H1 (cell line): ENCODE measurements around the gene SMG9. TPM values are rescaled to one million over a fixed set of nuclear protein-coding genes. Genes with fewer than 3 reads are reported as not detected.

Experiments used
- CTCF ChIA-PET: fragments of 300-600 bp; sonication (Branson Sonifier 250); formaldehyde crosslinking; loops from one replicate; lab custom pipeline; 2021; ENCODE audit not compliant: partially characterized antibody; lab: Charles Lee
- POLR2A ChIA-PET: fragments of 300-600 bp; sonication (Branson Sonifier 250); formaldehyde crosslinking; loops from one replicate; lab custom pipeline; 2021; ENCODE audit warnings: inconsistent platforms; ENCODE audit not compliant: partially characterized antibody; lab: Charles Lee
- DNase-seq, 2 experiments: peaks; one replicate each; pipeline versions ENCODE4 v3.0.0 to v3.0.0-alpha.2; 2010 to 2022; ENCODE audit warnings: low spot score in 2 of 2, low read depth in 1 of 2, mixed read lengths in 1 of 2
- FAIRE-seq: peaks from 2 replicates; lab custom pipeline; 2011; peaks lifted over from hg19 to GRCh38; lab: Jason Lieb, UNC
- H2AFZ ChIP-seq: 2 replicates; pipeline ENCODE4 v1.8.1; 2012; ENCODE audit warnings: low read length, inconsistent platforms
- H2AK5ac ChIP-seq: 2 replicates; pipeline ENCODE4 v1.6.1; 2013; ENCODE audit warnings: low read depth, low read length
- H2BK120ac ChIP-seq: replicated peaks from 2 replicates; pipeline ENCODE3; 2013; ENCODE audit warnings: low read depth, low read length, inconsistent platforms
- H2BK12ac ChIP-seq: 2 replicates; pipeline ENCODE4 v1.6.1; 2013; ENCODE audit warnings: low read depth, low read length
- H2BK15ac ChIP-seq: 2 replicates; pipeline ENCODE4 v1.6.1; 2013; ENCODE audit warnings: low read length
- H2BK20ac ChIP-seq: 2 replicates; pipeline ENCODE4 v1.6.1; 2013; ENCODE audit warnings: low read length
- H2BK5ac ChIP-seq: 2 replicates; pipeline ENCODE4 v1.6.1; 2013; ENCODE audit warnings: low read depth, low read length
- H3K14ac ChIP-seq: 2 replicates; pipeline ENCODE4 v1.6.1; 2013; ENCODE audit warnings: inconsistent platforms; ENCODE audit not compliant: insufficient read length
- H3K18ac ChIP-seq: 2 replicates; pipeline ENCODE4 v1.6.1; 2013; ENCODE audit warnings: low read length; ENCODE audit errors: extremely low read depth
- H3K23ac ChIP-seq: 2 replicates; pipeline ENCODE4 v1.6.1; 2013; ENCODE audit warnings: inconsistent platforms; ENCODE audit not compliant: insufficient read length
- H3K23me2 ChIP-seq: 2 replicates; pipeline ENCODE4 v1.6.1; 2013; ENCODE audit warnings: low read depth, low read length
- H3K27ac ChIP-seq: 2 replicates; pipeline ENCODE4 v1.6.1; 2011; ENCODE audit warnings: low read depth, low read length, inconsistent platforms
- H3K27me3 ChIP-seq, 4 experiments: replicated peaks in 1 of 4; 1 replicate in 1 of 4; 2 replicates in 3 of 4; pipeline versions ENCODE4 v1.6.1 to v1.8.1; 2011 to 2013; ENCODE audit warnings: low read length in 3 of 4, mild to moderate bottlenecking in 3 of 4, inconsistent platforms in 2 of 4, mixed read lengths in 2 of 4, moderate library complexity in 1 of 4; ENCODE audit not compliant: control insufficient read depth in 3 of 4, insufficient read depth in 3 of 4; ENCODE audit errors: extremely low read depth in 1 of 4
- H3K36me3 ChIP-seq, 4 experiments: 2 replicates each; pipeline versions ENCODE4 v1.6.1 to v1.8.1; 2011 to 2013; ENCODE audit warnings: mild to moderate bottlenecking in 4 of 4, low read length in 3 of 4, moderate library complexity in 2 of 4, control low read depth in 1 of 4, inconsistent platforms in 1 of 4; ENCODE audit not compliant: insufficient read depth in 4 of 4, control insufficient read depth in 2 of 4
- H3K4ac ChIP-seq: replicated peaks from 2 replicates; pipeline ENCODE3; 2013; ENCODE audit warnings: low read length, low read depth, mixed read lengths, inconsistent platforms; ENCODE audit not compliant: insufficient read length
- H3K4me1 ChIP-seq, 4 experiments: replicated peaks in 1 of 4; 1 replicate in 1 of 4; 2 replicates in 3 of 4; pipeline versions ENCODE4 v1.6.1 to v1.8.1; 2011 to 2013; ENCODE audit warnings: low read length in 3 of 4, inconsistent platforms in 2 of 4, mixed read lengths in 1 of 4; ENCODE audit not compliant: insufficient read depth in 4 of 4, control insufficient read depth in 3 of 4
- H3K4me2 ChIP-seq, 2 experiments: 2 replicates each; pipeline versions ENCODE4 v1.6.1 to v1.8.1; 2011 to 2013; ENCODE audit warnings: low read depth in 2 of 2, low read length in 2 of 2, control low read depth in 1 of 2, inconsistent platforms in 1 of 2, mild to moderate bottlenecking in 1 of 2; ENCODE audit not compliant: insufficient read depth in 1 of 2
- H3K4me3 ChIP-seq, 4 experiments: fragments of 200-600, 300-600 bp in 1 of 4; sonication (generic), shearing (Covaris generic), sonication (Bioruptor Twin) in 1 of 4; 2 replicates each; pipeline versions ENCODE4 v1.5.1 to v1.8.1; 2011 to 2016; ENCODE audit warnings: low read length in 4 of 4, low read depth in 3 of 4, control low read depth in 2 of 4, inconsistent platforms in 2 of 4, mild to moderate bottlenecking in 2 of 4, mixed read lengths in 1 of 4, moderate library complexity in 1 of 4; ENCODE audit not compliant: insufficient read depth in 2 of 4; ENCODE audit errors: extremely low read depth in 1 of 4
- H3K56ac ChIP-seq: replicated peaks from 2 replicates; pipeline ENCODE3; 2013; ENCODE audit warnings: low read depth, mild to moderate bottlenecking, mixed read lengths, low read length, inconsistent platforms; ENCODE audit not compliant: insufficient read length
- H3K79me1 ChIP-seq: 2 replicates; pipeline ENCODE4 v1.6.1; 2013; ENCODE audit warnings: low read depth, low read length, control low read depth
- H3K79me2 ChIP-seq, 2 experiments: 2 replicates each; pipeline versions ENCODE4 v1.6.1 to v1.8.1; 2012 to 2013; ENCODE audit warnings: low read length in 2 of 2, mild to moderate bottlenecking in 2 of 2, inconsistent platforms in 1 of 2; ENCODE audit not compliant: insufficient read depth in 2 of 2, control insufficient read depth in 1 of 2
- H3K9ac ChIP-seq, 4 experiments: replicated peaks in 1 of 4; 1 replicate in 1 of 4; 2 replicates in 3 of 4; pipeline versions ENCODE4 v1.6.1 to v1.8.1; 2011 to 2013; ENCODE audit warnings: low read depth in 3 of 4, low read length in 3 of 4, control low read depth in 2 of 4, mild to moderate bottlenecking in 2 of 4, moderate library complexity in 2 of 4, inconsistent platforms in 1 of 4; ENCODE audit errors: extremely low read depth in 1 of 4
- H3K9me3 ChIP-seq, 2 experiments: 2 replicates each; pipeline versions ENCODE4 v1.6.1 to v1.8.1; 2012 to 2013; ENCODE audit warnings: mild to moderate bottlenecking in 2 of 2, moderate library complexity in 2 of 2, control low read depth in 1 of 2, inconsistent platforms in 1 of 2, low read depth in 1 of 2, low read length in 1 of 2, mixed read lengths in 1 of 2; ENCODE audit not compliant: insufficient read depth in 2 of 2
- H4K20me1 ChIP-seq, 2 experiments: replicated peaks in 1 of 2; 2 replicates each; pipeline versions ENCODE3 to v1.8.1; 2011 to 2013; ENCODE audit warnings: inconsistent platforms in 2 of 2, low read length in 2 of 2, mild to moderate bottlenecking in 1 of 2; ENCODE audit not compliant: insufficient read depth in 2 of 2, control insufficient read depth in 1 of 2
- H4K5ac ChIP-seq: 2 replicates; pipeline ENCODE4 v1.6.1; 2013; ENCODE audit warnings: low read length, low read depth, mixed read lengths, inconsistent platforms; ENCODE audit not compliant: insufficient read length
- H4K8ac ChIP-seq: 2 replicates; pipeline ENCODE4 v1.8.0; 2013; ENCODE audit warnings: mild to moderate bottlenecking, moderate library complexity, low read length, inconsistent platforms; ENCODE audit not compliant: insufficient read depth; ENCODE audit errors: extremely low read depth
- H4K91ac ChIP-seq: replicated peaks from 2 replicates; pipeline ENCODE3; 2013; ENCODE audit warnings: low read length, mixed read lengths, inconsistent platforms; ENCODE audit not compliant: insufficient read length
- ASH2L ChIP-seq: fragments of 200-600, 300-600 bp; sonication (generic); IDR thresholded peaks from one replicate; pipeline ENCODE4 v1.7.1; 2017; ENCODE audit warnings: low read length
- CEBPB ChIP-seq: IDR thresholded peaks from 2 replicates; pipeline ENCODE4 v1.6.1; 2012; ENCODE audit warnings: low read depth, low read length
- CHD2 ChIP-seq: IDR thresholded peaks from 2 replicates; pipeline ENCODE4 v1.6.1; 2012; ENCODE audit warnings: low read length, improper control_type of control experiment
- EGR1 ChIP-seq: IDR thresholded peaks from 2 replicates; pipeline ENCODE4 v1.6.1; 2011; ENCODE audit warnings: low read depth, low read length, borderline replicate concordance
- EZH2 ChIP-seq: fragments of 200-600 bp; sonication (generic); IDR thresholded peaks from 2 replicates; pipeline ENCODE4 v1.7.1; 2012; ENCODE audit warnings: low read depth, mild to moderate bottlenecking, moderate library complexity, low read length, inconsistent platforms; ENCODE audit not compliant: severe bottlenecking
- GABPA ChIP-seq: IDR thresholded peaks from 2 replicates; pipeline ENCODE4 v1.6.1; 2011; ENCODE audit warnings: mild to moderate bottlenecking, low read length, moderate library complexity, borderline replicate concordance; ENCODE audit not compliant: insufficient read depth
- KDM4A ChIP-seq: IDR thresholded peaks from one replicate; pipeline ENCODE4 v1.7.1; 2012; ENCODE audit warnings: low read depth, mild to moderate bottlenecking, moderate library complexity, low read length, inconsistent platforms; ENCODE audit not compliant: severe bottlenecking
- RAD21 ChIP-seq, 2 experiments: IDR thresholded peaks in 1 of 2; conservative IDR thresholded peaks in 1 of 2; 2 replicates each; pipeline ENCODE4 v1.6.1; 2011; ENCODE audit warnings: low read depth in 2 of 2, low read length in 2 of 2, improper control_type of control experiment in 1 of 2, inconsistent platforms in 1 of 2, mild to moderate bottlenecking in 1 of 2, moderate library complexity in 1 of 2
- RXRA ChIP-seq: IDR thresholded peaks from 2 replicates; pipeline ENCODE4 v1.6.1; 2011; ENCODE audit warnings: low read depth, mild to moderate bottlenecking, low read length, moderate library complexity; ENCODE audit not compliant: insufficient read depth
- SIN3A ChIP-seq, 2 experiments: IDR thresholded peaks in 1 of 2; conservative IDR thresholded peaks in 1 of 2; 2 replicates each; pipeline ENCODE4 v1.6.1; 2011 to 2012; ENCODE audit warnings: low read length in 2 of 2, improper control_type of control experiment in 1 of 2, low read depth in 1 of 2, mild to moderate bottlenecking in 1 of 2
- SUZ12 ChIP-seq: fragments of 200-600 bp; sonication (generic); IDR thresholded peaks from 2 replicates; pipeline ENCODE4 v1.6.1; 2012; ENCODE audit warnings: mild to moderate bottlenecking, inconsistent platforms, low read length, moderate library complexity, mixed read lengths
- TCF12 ChIP-seq: IDR thresholded peaks from 2 replicates; pipeline ENCODE4 v1.6.1; 2011; ENCODE audit warnings: low read depth, mild to moderate bottlenecking, low read length
- WGBS, 2 experiments: shearing (Covaris generic) in 1 of 2; methylation state at CpG; one replicate each; pipeline versions ENCODE4 v1.1.6 to v1.1.7; 2013 to 2015; ENCODE audit warnings: low lambda C conversion rate in 2 of 2, mixed read lengths in 2 of 2, inconsistent platforms in 1 of 2, low coverage in 1 of 2, missing lambda C conversion rate in 1 of 2; ENCODE audit not compliant: insufficient replicate concordance in 2 of 2, insufficient coverage in 1 of 2, insufficient read length in 1 of 2; ENCODE audit errors: extremely low coverage in 1 of 2, missing lambda C conversion rate in 1 of 2; 5-methylcytosine and 5-hydroxymethylcytosine counted together
- polyA plus RNA-seq, 7 experiments: library from polyadenylated mRNA; depleted of rRNA in 3 of 7; stranded (reverse) in 5 of 7; unstranded in 2 of 7; fragments of >200 nt in 5 of 7; fragments of 200-250 nt in 2 of 7; gene quantifications; 1 replicate in 5 of 7; 2 replicates in 1 of 7; 4 replicates in 1 of 7; pipeline versions ENCODE4 v1.2.1 to v1.2.3, GENCODE V29; 2011 to 2013; ENCODE audit warnings: missing spikeins in 2 of 7, mixed read lengths in 2 of 7
- total RNA-seq: library from RNA; stranded (reverse); fragmentation: NEBNext Ultra II Directional; extraction: Animal tissue kit (Norgen Biotek cat#: 25700); gene quantifications from 2 replicates; pipeline ENCODE4 v1.2.1, GENCODE V29; 2021

Gene SMG9
- total and polyA plus RNA-seq, 2 of the 8 experiments (the other 6 are each of a cell fraction or from before 2014, with no cell fraction given), result 20.4 to 28.7 TPM

DNA sequence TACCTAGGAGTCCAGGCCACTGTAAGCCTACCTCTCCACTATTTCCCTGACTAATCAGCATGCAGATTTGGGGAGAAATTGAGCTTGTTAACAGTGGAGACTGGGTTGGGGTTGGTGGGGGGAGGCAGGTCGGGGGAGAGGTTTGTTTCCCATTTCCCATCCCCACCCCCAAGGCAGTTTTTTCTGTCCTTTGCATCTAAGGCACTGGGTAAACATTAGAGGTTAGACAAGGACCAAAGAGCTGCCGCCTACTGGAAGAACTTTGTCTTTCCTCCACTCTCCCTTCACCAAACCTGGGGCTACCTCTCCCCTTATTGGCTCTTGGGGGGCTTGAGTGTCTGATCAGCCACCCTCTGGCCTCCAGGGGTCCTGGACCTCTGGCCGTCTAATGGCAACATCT is 25.1 kb upstream of the SMG9 start:
- H3K9ac ChIP-seq, result no peak overlapping the region
- H3K4ac ChIP-seq, result no peak overlapping the region
- no peaks in the 10 kb centered on the region; the same call in 1 of the 2 replicates for H3K79me1 ChIP-seq
- no peak overlapping the region for H3K4me3 ChIP-seq
- H4K20me1 ChIP-seq, result peaks cover 0 to 4% of the 10 kb centered on the region in 2 experiments
- DNase-seq (no peak), FAIRE-seq (no peak)
- H2AFZ ChIP-seq, result no peak overlapping the region
- H4K8ac ChIP-seq, result peak overlapping the region; percentile 9; the same call in 1 of the 2 replicates
- no peak for TF ChIP-seq CHD2
- TF ChIP-seq SUZ12, result no peak
- TF ChIP-seq SIN3A (conservative IDR thresholded peaks at IDR 0.05 in 1 of 2, IDR thresholded peaks at IDR 0.05 in 1 of 2; ENCODE audit: low read depth in 1 of 2, low read length in 2 of 2), result no peak
- TF ChIP-seq RAD21 (IDR thresholded peaks at IDR 0.05 in 1 of 2, conservative IDR thresholded peaks at IDR 0.05 in 1 of 2; ENCODE audit: low read depth in 2 of 2, low read length in 2 of 2), result no peak
- no peak for TF ChIP-seq GABPA
- no peak for TF ChIP-seq ASH2L
- TF ChIP-seq EGR1, result no peak
- no peak for TF ChIP-seq TCF12
- TF ChIP-seq RXRA, result no peak
- TF ChIP-seq EZH2, result no peak
- no peak for TF ChIP-seq CEBPB
- TF ChIP-seq KDM4A, result no peak
- H2BK120ac ChIP-seq, result no peak overlapping the region
- H3K79me2 ChIP-seq, result no peaks in the 10 kb centered on the region
- CTCF ChIA-PET, result interaction anchor here (1.2 to 37.0 kb wide), 4 partner anchors 17 to 34 kb away, joined by 3 to 703 read pairs (median 4); partner anchors contain the start of gene SMG9
- 0 out of 2 replicates have a peak overlapping the region, but pooled peaks have one; percentile 8 for H2BK5ac ChIP-seq
- H3K27ac ChIP-seq, result no peak overlapping the region
- H2AK5ac ChIP-seq, result no peak overlapping the region
- H3K56ac ChIP-seq, result no peak overlapping the region
- 74% methylated on average over 3 of the region's 3 CpGs; no CpG with 5 or more reads in 1 of the 2 experiments for WGBS, 2 experiments
- H3K36me3 ChIP-seq, result no peaks in the 10 kb centered on the region
- H2BK15ac ChIP-seq, result no peak overlapping the region
- H2BK20ac ChIP-seq, result no peak overlapping the region
- H3K9me3 ChIP-seq, result no peaks in the 10 kb centered on the region
- H4K5ac ChIP-seq, result no peak overlapping the region
- no peak overlapping the region for H3K4me2 ChIP-seq
- H3K4me1 ChIP-seq, result peaks cover 0 to 13% (median 6%) of the 10 kb centered on the region in 4 experiments; a peak in 6 of 7 replicates
- H2BK12ac ChIP-seq, result no peak overlapping the region
- no peak overlapping the region for H3K23ac ChIP-seq
- POLR2A ChIA-PET, result interaction anchor here (1.0 kb wide), 1 partner anchor 24 kb away, joined by 3 read pairs; no protein-coding TSS in a partner anchor
- no peak overlapping the region for H3K14ac ChIP-seq
- H3K23me2 ChIP-seq, result peaks cover 2% of the 10 kb centered on the region; the same call in 1 of the 2 replicates
- H4K91ac ChIP-seq, result no peak overlapping the region
- H3K18ac ChIP-seq, result no peak overlapping the region
- peaks cover 0 to 2% (median under 1%) of the 10 kb centered on the region in 4 experiments; a peak in 4 of 7 replicates for H3K27me3 ChIP-seq
